GM21786 (cell line): ENCODE data around the gene TNRC6C.

Source experiments
- ATAC-seq: cut with Tn5 transposase; IDR thresholded peaks from one replicate; pipeline ENCODE4 v1.9.1; 2021; ENCODE audit not compliant: unreplicated experiment

Gene TNRC6C

GRCh38 chr17:77957857-77958715 lies at the start of gene TNRC6C:
Gene TNRC6C, plus strand, starts transcription at chr17:77958703. Its CDS starts 45,504 bp downstream, at chr17:78004207.
- ATAC-seq = peak; percentile 77

- ATAC-seq = no peak
These were observed 49.3 kb upstream of the TNRC6C start for GRCh38 chr17:77909236-77909635.

GRCh38 chr17:77909816-77910215 lies 48.7 kb upstream of the TNRC6C start:
- no peak for ATAC-seq

- no peak for ATAC-seq
These were observed 43.9 kb upstream of the TNRC6C start for GRCh38 chr17:77914385-77915254.

GRCh38 chr17:77915594-77916021 lies 42.9 kb upstream of the TNRC6C start:
- ATAC-seq = no peak

GRCh38 chr17:77916264-77916663 lies 42.2 kb upstream of the TNRC6C start:
- no peak for ATAC-seq

- ATAC-seq = no peak
These were observed 41.6 kb upstream of the TNRC6C start for GRCh38 chr17:77916703-77917481.

GRCh38 chr17:77919276-77919675 lies 39.2 kb upstream of the TNRC6C start:
- no peak for ATAC-seq

- no peak for ATAC-seq
These were observed 35.4 kb upstream of the TNRC6C start for GRCh38 chr17:77923135-77923534.

GRCh38 chr17:77923776-77924513 lies 34.6 kb upstream of the TNRC6C start:
- no peak for ATAC-seq

- ATAC-seq = no peak
These were observed 33.7 kb upstream of the TNRC6C start for GRCh38 chr17:77924757-77925336.

GRCh38 chr17:77925831-77926543 lies 32.5 kb upstream of the TNRC6C start:
- no peak for ATAC-seq

GRCh38 chr17:77926981-77927380 lies 31.5 kb upstream of the TNRC6C start:
- no peak for ATAC-seq

- ATAC-seq = no peak
These were observed 30.6 kb upstream of the TNRC6C start for GRCh38 chr17:77927777-77928518.

GRCh38 chr17:77928519-77929179 lies 29.9 kb upstream of the TNRC6C start:
- no peak for ATAC-seq

GRCh38 chr17:77929180-77929564 lies 29.3 kb upstream of the TNRC6C start:
- ATAC-seq = no peak

- ATAC-seq = no peak
These were observed 28.5 kb upstream of the TNRC6C start for GRCh38 chr17:77929871-77930436.
